Measurements from ENCODE around the gene MOXD1. TPM values are rescaled to one million over a fixed set of nuclear protein-coding genes. Genes with fewer than 3 reads are reported as not detected.

MOXD1 gene
- total RNA-seq, 2 donors from 2014 or later = 0.79 to 4.2 TPM

DNA sequence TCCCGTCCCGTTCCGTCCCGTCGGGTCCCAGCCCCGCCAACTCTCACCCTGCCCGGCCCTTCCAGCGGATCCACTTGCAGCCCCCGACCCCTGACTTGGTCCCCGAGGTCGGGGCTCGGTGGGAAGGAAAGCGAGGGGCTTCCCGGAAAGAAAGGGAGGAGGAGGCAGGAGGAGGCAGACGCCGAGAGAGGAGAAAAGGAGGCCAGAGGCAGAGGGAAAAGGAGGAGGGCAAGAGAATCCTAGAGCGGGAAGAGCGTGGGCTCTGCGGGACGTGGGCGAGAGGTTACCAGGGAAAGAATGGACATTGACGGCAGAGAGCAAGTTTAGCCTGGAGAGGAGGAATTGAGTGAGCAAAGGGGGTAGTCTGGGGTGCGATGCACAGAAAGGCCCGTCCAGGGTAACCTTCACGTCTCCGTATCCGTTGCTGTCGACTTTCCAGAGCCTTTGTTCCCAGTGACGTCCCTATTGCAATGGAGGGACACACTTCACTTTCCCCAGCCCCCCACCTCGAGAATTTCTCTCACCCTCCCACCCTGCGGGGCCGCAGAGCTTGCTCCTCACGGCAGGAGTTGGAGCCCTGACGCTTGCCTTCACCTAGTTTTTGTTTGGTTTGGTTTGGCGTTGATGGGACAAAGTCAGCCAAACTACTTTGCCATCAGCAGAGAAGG is 477 bp upstream of the MOXD1 start:
- no peak for ATAC-seq
- no peak for DNase-seq
- intact Hi-C loops (cut with DNase I, micrococcal nuclease) = no loop called here

DNA sequence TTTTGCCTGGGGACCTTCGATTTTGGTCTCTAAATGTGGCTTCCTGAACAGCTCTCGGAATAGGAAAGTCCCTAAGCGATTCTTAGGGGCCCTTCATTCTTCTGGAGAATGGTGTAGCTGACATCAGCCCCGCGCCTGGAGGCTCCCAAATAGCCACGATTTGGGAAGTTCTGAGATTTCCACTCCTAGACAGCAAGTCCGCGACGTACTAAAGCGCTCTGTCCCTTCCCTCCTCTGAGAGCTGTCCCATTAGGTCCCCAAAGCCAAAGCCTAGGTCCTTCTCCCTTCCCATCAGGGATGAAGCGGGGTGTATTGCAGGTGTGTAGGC is 756 bp downstream of the MOXD1 start:
- ATAC-seq = no peak
- intact Hi-C loops (cut with DNase I, micrococcal nuclease) = no loop called here
- no peak for DNase-seq

DNA sequence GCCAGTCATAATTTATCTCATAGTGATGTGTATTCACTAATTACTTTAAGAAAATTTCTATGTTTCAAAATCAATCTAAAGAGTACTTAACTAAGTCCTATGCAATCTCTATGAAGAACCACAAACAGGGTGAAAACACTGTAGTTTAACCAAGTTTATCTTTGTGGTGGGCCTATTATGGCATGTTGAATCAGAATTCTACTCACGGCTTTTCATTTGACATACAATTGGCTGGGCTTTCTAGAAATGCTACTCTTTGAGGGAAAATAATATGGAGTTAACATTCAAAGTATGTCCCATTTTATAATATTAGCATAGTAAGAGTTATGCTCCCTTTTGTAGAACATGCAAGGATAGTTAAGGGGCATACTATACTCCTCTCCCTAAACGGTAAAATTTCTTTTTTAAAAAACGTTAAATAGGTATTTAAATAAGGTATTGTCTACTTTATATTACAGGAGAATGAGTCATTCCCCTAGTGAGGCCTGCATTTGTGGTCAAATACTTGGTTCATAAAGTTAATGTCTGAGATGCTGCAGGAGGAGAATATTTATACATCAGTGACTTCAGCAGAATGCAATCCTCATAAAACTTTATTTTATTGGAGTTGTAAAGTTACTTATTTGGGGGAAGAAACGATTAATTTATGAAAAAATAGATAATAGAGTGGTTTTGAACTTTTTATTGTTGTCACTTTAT is 1.8 kb downstream of the MOXD1 start:
- no peak for ATAC-seq
- DNase-seq = no peak
- intact Hi-C loops (cut with DNase I, micrococcal nuclease) = no loop called here

DNA sequence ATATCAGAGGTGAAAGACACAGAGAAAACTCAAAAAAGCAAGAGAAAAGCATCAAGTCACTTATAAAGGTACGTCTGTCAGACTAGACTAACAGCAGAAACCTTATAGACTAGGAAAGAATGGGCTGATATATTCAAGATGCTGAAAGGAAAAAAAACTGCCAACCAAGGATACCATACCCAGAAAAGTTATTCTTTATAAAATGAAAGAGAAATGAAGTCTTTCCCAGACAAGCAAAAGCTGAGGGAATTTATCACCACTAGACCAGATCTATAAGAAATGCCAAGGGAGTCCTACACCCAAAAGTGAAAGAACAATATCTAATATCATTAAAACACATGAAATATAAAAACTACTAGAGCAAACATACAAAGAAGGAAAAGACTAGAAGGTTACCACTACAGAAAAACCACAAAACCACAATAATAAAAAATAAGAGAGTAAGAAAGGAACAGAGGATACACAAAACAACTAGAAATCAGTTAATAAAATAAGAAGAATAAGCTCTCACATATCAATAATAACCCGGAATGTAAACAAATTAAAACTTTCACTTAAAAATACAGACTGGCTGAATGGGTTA is 6.2 kb downstream of the MOXD1 start:
- DNase-seq (no peak), ATAC-seq (no peak)
- intact Hi-C loops (cut with DNase I, micrococcal nuclease) = no loop called here

DNA sequence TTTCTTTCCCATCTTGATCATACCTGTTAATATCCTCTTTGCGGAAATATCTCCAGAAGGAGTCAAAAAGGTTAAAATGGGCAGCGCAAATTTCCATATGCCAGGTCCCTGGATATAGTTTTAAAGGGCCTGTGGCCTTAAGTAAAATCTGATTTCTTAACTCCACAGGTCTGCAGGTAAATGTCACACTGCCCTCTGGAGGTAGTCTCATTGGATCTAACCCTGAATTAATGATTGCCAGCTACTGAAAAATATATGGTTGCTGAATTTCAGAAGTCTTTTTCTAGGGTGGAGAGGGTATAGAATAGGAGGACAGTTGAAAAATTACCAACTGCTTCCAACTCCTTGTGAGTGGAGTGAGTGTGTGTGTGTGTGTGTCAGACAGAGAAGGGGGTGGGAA is 8.5 kb downstream of the MOXD1 start:
- DNase-seq (no peak), ATAC-seq (no peak)
- intact Hi-C loops (cut with DNase I, micrococcal nuclease) = no loop called here

DNA sequence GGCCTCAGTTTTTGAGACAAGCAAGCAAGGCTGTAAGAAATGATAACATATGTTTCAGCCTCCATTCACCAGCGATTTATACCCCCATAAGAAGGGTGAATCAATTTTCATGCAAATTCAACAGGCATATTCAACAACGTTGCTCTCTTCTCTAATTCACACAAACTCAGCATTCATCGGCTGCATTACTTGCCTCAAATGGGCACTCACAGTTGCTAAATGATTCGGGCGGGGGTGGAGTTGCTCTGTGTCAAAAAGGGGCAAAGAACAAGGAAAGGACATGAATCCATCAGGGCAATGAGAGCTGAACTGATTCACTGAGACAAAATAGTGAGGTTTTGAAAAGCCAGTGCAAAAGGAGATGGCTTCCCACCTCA is 9.0 kb downstream of the MOXD1 start:
- intact Hi-C loops (cut with DNase I, micrococcal nuclease) = no loop called here
- no peak for ATAC-seq
- DNase-seq = no peak

DNA sequence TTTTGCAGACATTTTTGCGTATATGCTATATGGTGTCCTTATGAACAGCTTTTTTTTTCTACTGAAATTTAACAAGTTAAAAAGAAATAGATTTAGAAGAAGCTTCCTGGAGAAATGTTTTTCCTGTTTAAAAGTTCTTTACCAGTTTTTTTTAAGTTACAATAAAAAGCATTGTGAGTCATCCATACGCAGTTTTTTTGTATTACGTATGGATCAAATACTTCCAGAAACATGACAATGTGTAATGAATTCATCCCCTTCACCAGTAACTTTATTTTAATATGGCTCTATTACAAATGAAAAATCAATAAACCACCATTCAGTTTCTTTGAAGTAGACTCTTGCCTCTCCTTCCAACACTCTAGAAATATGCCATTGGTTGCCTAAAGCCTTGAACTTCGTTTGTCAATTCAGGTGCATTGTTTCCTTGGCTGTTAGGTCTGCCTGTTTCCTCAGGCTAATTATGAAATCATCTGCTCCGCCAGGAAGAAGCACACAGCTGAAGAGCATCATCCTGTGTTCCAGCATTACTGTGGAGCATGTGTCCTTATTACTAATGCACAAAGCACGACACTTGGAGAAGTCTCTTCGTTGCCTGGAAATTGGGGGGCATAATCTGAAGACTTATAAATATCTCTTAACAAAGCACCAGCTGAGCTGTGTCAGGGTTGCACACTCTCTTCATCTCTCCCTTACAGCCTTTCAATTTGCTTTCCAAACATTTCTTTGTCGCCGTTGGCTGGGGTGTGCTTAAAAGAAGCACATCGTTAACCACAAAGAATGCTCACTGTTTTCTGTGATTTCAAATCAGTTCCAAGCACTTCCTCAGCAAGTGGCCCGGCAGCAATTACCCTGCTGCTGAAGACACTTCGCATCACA is 9.6 kb downstream of the MOXD1 start:
- intact Hi-C loops (cut with DNase I, micrococcal nuclease) = no loop called here
- peak; percentile 9 to 37 for DNase-seq
- no peak for ATAC-seq

DNA sequence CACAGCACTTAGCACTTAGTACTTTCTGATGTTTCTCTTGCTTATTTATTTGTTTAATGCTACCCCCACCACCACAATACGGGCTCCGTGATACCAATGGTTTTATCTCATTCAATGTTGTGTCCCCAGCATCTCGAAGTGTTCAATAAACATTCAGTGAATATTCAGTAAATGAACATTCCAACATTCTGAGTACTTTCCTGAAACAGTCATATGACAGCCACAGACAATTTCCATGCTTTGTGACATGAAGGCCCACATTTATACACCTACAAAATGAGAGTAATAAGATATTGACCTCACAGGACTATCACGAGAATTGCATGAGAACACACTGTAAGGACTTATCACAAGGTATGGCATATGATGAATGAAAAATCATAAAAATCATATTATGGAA is 10.8 kb downstream of the MOXD1 start:
- intact Hi-C loops (cut with DNase I, micrococcal nuclease) = no loop called here
- DNase-seq = no peak
- ATAC-seq = no peak

DNA sequence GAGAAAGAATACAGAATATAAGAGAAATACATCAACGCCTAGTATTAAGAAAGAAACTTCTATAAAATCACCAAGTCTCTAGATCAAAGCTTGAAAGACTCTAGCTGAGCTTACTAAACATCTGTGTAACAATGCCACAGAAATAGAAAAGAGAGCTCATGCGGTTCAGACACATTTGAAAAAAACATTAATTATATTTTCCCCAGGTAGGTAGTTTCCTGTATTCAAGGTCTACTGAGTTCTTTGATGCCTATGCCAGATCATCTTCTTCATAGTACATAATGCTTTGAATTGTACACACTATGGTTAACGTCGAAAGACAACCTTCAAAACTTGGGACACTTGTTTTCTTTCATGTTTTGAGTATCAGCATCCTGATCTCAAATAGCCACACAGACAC is 11.3 kb downstream of the MOXD1 start:
- DNase-seq = no peak
- ATAC-seq = no peak
- intact Hi-C loops (cut with DNase I, micrococcal nuclease) = no loop called here

DNA sequence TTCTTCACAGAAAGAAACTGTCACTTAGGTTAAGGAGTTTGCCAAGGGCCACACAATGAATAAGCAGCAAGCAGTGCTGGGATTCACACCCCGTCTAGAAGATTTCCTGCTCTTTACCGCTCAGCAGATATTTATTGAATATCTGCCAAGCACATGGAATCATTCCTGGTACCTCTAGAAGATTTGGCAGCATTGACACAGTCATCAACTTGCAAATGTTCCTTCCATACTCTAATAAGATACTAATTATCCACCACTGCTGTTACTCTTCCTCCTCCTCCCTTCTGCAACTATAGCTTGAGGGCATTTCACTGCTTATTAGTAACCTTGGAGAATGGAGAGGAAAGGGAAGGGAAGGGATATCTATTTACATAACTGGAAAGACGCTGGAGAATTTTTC is 13.0 kb downstream of the MOXD1 start:
- DNase-seq (no peak), ATAC-seq (no peak)
- intact Hi-C loops (cut with DNase I, micrococcal nuclease) = no loop called here

DNA sequence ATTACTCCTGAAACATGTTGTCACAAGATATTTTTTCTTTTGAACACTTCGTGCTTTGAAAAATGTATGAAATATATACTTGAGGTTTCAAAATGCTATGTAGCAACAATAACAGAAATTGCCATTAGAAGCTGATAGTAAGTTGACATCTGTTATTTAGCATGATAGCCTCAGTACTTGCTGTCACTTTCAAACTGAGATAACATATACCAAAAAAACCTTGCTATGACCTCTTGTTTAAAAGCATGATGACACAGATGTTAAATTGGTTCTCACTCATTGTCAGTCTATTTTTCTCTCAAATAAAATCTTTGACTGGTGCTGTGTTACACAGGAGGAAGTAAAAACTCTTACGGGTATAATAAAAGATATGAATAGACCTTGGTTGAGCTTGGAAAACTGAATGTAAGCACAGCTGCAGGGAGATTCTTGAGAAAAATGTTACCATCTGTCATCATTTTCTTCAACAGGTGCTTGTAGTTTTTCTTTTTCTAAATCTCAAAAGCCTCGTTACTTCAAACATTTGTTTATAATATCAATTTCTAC is 18.6 kb downstream of the MOXD1 start:
- no peak for ATAC-seq
- intact Hi-C loops (cut with DNase I, micrococcal nuclease) = no loop called here
- no peak for DNase-seq

DNA sequence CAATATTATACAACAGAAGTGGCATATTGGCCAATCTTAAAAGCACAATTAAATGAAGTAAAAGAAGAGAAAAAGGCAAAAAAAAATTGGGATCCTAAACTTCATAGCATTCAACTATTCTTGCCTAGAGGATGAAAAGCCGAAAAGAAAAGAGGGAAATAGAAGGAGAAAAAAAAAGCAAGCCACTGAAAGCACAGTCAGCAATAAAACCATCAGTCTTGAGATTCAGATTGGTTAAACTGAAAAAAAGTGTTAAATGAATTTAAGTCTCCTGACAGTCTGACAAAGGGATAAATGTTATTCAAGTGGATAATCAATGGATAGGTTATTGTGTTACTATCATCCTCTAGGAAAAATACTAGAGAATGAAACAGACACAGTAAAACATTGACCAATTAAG is 19.9 kb downstream of the MOXD1 start:
- DNase-seq (no peak), ATAC-seq (no peak)

DNA sequence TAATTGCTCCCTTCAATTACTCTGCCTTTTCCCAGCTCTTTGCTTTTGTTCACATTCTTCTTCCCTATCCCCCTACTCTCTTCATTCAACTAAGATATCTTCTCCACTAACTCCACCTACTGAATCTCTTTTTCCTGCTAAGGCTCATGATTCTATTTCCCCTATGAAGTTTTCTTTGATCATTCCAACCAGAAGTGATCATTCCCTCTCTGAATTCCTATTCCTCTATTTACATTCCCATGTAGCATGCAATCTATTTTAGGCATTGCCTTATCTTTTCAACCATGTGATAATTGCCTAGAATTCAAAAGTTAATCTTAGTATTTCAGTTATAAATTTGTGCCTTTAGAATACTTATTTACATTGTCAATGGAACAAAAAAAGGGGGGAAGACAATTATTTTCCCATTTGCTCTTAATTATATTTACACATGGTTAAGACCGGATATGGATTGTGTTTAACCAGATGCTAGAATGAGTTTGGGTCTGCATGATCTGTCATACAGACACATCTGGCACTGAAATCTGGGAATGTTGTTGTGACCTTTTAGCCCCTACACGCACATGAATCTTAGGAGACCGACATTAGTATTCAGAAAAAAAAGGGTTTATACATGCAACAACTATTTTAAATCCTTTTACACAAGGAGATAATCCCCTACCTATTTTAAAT is 20.8 kb downstream of the MOXD1 start:
- ATAC-seq = no peak
- DNase-seq = no peak
- intact Hi-C loops (cut with DNase I, micrococcal nuclease) = no loop called here

More for the DNA sequence above, 19.9 kb downstream of the MOXD1 start:
- intact Hi-C loops (cut with DNase I, micrococcal nuclease) = no loop called here

DNA sequence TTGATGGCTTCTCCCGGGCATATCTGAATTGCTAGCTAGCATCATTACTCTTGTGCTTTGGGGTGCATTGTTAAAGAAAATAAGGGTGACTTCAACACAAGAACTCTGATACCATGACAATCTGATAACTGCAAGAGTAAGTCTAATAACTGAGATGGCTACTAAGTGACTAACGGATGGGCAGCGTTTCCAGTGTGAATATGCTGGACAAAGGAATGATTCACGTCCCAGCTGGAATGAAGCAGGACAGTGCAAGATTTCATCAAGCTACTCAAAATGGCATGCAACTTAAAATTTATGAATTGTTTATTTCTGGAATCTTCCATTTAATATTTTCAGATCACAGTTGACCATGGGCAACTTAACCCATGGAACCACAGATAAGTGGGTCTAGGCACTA is 31.7 kb downstream of the MOXD1 start:
- DNase-seq (no peak), ATAC-seq (no peak)

DNA sequence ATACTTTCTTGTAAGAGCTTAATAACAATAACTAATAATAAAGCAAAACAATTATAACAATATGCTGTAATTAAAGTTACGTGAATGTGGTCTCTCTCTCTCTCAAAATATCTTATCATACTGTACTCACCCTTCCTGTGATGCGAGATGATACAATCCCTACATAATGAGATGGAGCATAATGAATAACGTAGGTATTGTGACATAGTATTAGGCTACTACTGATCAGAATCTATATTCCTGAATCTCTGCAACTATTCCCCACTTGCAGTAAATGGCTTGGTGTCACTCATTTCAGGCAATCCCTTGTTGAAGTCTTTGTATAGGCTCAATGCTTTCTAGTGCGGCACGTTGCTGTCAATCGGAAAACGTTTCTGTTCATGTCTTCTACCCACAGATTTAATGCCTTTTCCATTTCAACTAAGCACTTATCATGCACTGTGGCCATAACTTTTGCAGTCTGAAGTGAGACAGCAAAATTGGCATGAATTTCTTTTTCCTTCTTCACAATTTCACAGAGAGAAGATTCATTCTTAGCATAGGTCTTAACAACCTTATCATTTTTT is 32.3 kb downstream of the MOXD1 start:
- intact Hi-C loops (cut with DNase I, micrococcal nuclease) = no loop called here
- DNase-seq (no peak), ATAC-seq (no peak)

More for the DNA sequence above, 31.7 kb downstream of the MOXD1 start:
- intact Hi-C loops (cut with DNase I, micrococcal nuclease) = no loop called here

DNA sequence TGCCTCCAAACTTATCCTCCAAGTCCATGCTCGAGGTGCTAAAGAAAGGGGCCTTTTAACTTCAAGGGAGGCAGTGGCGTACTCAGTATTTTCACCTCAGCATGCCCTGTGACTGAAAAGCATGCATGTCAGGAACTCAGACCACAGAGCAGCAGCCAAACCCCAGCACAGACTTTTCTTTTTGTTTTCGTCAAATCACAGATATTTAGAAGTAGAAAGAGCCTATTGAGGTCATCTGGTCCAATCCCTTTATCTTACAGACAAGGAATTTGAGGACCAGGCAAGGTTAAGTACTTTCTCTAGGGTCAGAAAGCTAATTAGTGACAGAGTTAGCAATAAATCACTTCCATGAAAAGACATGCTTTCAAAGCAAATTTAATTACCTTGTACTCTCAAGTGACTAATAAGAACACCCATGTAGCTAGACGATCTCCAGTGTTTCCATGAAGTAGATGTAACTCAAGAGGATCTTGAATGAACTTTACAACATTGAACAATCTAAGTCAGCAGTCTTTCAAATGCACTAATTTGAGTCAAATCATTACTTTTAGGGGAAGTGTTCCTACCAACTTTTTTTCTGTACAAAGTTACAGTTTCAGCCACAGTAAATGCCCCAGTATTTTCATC is 35.9 kb downstream of the MOXD1 start:
- no peak for ATAC-seq
- intact Hi-C loops (cut with DNase I, micrococcal nuclease) = no loop called here
- DNase-seq = no peak

DNA sequence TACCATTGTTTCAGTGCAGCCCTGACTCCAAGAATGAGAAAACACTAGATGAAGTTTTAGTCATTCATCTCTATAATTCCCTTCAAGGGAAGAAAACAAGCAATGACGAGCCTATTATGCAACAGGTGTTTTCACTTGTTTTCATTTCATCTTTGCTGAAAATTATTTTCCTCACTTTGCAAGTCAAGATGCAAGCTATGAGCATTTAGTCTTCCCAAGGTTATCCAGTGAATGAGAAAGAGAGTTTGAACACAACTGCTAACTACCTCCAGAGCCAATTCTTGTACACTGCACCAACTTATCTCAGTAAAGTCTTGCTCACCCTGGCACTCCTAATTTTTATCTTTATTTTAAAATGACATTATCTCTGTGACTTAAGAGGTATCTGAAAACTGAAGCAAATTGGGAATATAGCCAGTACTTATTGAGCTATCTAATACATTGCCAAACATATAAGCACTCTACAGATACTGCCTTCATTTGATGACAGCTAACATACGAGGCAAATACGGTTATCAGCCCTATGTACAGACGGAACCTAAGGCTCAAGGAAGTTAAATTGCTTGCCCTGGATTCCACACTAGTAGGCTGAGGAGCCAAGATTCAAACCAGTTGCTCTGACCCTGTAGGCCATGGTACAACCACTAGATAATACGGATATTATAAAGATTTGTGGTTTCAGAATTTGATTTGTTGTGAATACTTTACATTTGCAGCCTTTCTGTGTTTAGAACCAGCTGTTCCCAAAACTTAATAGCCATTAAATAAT is 36.8 kb downstream of the MOXD1 start:
- intact Hi-C loops (cut with DNase I, micrococcal nuclease) = no loop called here
- DNase-seq (no peak), ATAC-seq (no peak)
